ENCODE results near the gene SPAG9.

The SPAG9 gene

DNA sequence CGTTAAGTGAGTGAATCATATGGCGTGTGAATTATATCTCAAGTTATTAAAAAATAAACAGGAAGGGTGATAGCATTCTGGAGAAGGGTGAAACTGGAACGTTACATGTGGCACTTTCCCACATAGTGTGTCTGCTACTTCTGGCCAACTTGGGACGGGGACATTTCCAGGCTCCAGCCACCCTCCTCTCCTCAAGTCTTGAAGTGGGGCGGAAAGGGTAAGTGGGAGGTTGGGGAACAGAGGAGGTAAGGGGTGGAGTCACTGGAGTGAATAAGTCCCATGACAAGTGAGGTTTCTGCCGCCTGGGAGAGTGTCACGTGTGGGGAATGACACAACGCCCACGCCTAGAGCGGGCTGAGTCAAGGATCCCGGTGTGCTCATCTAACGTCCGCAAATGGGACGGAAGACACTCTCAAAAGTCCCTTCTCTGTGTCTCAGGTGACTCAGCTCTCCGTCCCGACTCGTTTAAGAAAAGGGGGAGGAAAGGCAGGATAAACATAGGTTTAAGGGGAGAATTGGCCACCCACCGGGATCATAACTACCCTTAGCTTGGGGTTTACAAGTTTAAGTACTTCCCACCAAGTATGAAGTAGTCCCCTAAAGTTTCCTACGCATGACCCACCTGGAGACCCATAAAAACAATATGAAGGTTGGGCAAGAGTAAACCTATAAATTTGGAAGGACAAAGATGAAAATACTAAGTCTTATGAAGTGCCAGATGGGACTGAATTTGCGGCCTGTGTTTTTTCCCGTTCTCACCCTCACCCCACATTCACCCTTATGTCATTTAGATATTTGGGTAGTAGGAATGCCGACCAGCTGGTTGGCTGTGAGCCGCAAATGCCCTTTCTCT is 1.2 kb upstream of the SPAG9 start (continued):
- TF ChIP-seq, protein P1, sequence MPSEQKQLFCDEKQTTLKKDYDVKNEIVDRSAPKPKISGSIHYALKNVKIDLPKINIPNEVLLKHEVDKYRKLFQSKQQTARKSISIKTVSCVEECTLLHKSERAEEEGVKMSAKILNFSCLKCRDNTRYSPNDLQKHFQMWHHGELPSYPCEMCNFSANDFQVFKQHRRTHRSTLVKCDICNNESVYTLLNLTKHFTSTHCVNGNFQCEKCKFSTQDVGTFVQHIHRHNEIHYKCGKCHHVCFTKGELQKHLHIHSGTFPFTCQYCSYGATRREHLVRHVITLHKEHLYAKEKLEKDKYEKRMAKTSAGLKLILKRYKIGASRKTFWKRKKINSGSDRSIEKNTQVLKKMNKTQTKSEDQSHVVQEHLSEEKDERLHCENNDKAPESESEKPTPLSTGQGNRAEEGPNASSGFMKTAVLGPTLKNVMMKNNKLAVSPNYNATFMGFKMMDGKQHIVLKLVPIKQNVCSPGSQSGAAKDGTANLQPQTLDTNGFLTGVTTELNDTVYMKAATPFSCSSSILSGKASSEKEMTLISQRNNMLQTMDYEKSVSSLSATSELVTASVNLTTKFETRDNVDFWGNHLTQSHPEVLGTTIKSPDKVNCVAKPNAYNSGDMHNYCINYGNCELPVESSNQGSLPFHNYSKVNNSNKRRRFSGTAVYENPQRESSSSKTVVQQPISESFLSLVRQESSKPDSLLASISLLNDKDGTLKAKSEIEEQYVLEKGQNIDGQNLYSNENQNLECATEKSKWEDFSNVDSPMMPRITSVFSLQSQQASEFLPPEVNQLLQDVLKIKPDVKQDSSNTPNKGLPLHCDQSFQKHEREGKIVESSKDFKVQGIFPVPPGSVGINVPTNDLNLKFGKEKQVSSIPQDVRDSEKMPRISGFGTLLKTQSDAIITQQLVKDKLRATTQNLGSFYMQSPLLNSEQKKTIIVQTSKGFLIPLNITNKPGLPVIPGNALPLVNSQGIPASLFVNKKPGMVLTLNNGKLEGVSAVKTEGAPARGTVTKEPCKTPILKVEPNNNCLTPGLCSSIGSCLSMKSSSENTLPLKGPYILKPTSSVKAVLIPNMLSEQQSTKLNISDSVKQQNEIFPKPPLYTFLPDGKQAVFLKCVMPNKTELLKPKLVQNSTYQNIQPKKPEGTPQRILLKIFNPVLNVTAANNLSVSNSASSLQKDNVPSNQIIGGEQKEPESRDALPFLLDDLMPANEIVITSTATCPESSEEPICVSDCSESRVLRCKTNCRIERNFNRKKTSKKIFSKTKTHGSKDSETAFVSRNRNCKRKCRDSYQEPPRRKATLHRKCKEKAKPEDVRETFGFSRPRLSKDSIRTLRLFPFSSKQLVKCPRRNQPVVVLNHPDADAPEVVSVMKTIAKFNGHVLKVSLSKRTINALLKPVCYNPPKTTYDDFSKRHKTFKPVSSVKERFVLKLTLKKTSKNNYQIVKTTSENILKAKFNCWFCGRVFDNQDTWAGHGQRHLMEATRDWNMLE (tag by site-specific recombination; conservative IDR thresholded peaks at IDR 0.05; ENCODE audit: low read depth): 0 out of 2 replicates have a peak, but pooled peaks have one; percentile 39
- TF ChIP-seq ZNF548 (tag by site-specific recombination; IDR thresholded peaks at IDR 0.05) (no peak), BCL11B (tag by site-specific recombination; IDR thresholded peaks at IDR 0.05; ENCODE audit: low read depth) (no peak), WT1 (tag by site-specific recombination; IDR thresholded peaks at IDR 0.05) (peak; percentile 82), ZNF610 (tag by site-specific recombination; IDR thresholded peaks at IDR 0.05; ENCODE audit: borderline replicate concordance) (peak; percentile 67; the same call in 1 of the 2 replicates), ZIC2 (tag by site-specific recombination; IDR thresholded peaks at IDR 0.05) (peak; percentile 51), IKZF3 (tag by site-specific recombination; IDR thresholded peaks at IDR 0.05) (peak; percentile 93), ZNF132 (tag by site-specific recombination; IDR thresholded peaks at IDR 0.05; ENCODE audit: borderline replicate concordance) (no peak), KLF9 (tag by site-specific recombination; IDR thresholded peaks at IDR 0.05; ENCODE audit: low read depth) (peak; percentile 93), ZFHX2 (tag by site-specific recombination; conservative IDR thresholded peaks at IDR 0.05) (peak; percentile 98), ZNF24 (tag by site-specific recombination; IDR thresholded peaks at IDR 0.05) (peak; percentile 96), KLF10 (tag by site-specific recombination; IDR thresholded peaks at IDR 0.05) (peak; percentile 71), ZSCAN23 (tag by site-specific recombination; IDR thresholded peaks at IDR 0.05) (peak; percentile 68; the same call in 1 of the 2 replicates), ZNF623 (tag by site-specific recombination; IDR thresholded peaks at IDR 0.05) (no peak; the same call in 1 of the 2 replicates), ZNF664 (tag by site-specific recombination; IDR thresholded peaks at IDR 0.05) (peak; percentile 90), PRDM1 (tag by site-specific recombination; IDR thresholded peaks at IDR 0.05) (peak; percentile 97), ZNF76 (tag by site-specific recombination; IDR thresholded peaks at IDR 0.05; ENCODE audit: borderline replicate concordance, low read depth) (peak; percentile 61; the same call in 1 of the 2 replicates), ZNF169 (tag by site-specific recombination; IDR thresholded peaks at IDR 0.05) (no peak), ZNF768 (tag by site-specific recombination; IDR thresholded peaks at IDR 0.05) (no peak), ZNF701 (tag by site-specific recombination; IDR thresholded peaks at IDR 0.05) (no peak), SCRT2 (tag by site-specific recombination; IDR thresholded peaks at IDR 0.05) (no peak)
- TF ChIP-seq, protein P2, sequence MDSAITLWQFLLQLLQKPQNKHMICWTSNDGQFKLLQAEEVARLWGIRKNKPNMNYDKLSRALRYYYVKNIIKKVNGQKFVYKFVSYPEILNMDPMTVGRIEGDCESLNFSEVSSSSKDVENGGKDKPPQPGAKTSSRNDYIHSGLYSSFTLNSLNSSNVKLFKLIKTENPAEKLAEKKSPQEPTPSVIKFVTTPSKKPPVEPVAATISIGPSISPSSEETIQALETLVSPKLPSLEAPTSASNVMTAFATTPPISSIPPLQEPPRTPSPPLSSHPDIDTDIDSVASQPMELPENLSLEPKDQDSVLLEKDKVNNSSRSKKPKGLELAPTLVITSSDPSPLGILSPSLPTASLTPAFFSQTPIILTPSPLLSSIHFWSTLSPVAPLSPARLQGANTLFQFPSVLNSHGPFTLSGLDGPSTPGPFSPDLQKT (IDR thresholded peaks at IDR 0.05; ENCODE audit: borderline replicate concordance, low read depth, low read length): no peak
- TF ChIP-seq, protein P3, sequence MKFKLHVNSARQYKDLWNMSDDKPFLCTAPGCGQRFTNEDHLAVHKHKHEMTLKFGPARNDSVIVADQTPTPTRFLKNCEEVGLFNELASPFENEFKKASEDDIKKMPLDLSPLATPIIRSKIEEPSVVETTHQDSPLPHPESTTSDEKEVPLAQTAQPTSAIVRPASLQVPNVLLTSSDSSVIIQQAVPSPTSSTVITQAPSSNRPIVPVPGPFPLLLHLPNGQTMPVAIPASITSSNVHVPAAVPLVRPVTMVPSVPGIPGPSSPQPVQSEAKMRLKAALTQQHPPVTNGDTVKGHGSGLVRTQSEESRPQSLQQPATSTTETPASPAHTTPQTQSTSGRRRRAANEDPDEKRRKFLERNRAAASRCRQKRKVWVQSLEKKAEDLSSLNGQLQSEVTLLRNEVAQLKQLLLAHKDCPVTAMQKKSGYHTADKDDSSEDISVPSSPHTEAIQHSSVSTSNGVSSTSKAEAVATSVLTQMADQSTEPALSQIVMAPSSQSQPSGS (tag by site-specific recombination; IDR thresholded peaks at IDR 0.05; ENCODE audit: low read depth): peak; percentile 73; the same call in 1 of the 2 replicates
- TF ChIP-seq, protein P4, sequence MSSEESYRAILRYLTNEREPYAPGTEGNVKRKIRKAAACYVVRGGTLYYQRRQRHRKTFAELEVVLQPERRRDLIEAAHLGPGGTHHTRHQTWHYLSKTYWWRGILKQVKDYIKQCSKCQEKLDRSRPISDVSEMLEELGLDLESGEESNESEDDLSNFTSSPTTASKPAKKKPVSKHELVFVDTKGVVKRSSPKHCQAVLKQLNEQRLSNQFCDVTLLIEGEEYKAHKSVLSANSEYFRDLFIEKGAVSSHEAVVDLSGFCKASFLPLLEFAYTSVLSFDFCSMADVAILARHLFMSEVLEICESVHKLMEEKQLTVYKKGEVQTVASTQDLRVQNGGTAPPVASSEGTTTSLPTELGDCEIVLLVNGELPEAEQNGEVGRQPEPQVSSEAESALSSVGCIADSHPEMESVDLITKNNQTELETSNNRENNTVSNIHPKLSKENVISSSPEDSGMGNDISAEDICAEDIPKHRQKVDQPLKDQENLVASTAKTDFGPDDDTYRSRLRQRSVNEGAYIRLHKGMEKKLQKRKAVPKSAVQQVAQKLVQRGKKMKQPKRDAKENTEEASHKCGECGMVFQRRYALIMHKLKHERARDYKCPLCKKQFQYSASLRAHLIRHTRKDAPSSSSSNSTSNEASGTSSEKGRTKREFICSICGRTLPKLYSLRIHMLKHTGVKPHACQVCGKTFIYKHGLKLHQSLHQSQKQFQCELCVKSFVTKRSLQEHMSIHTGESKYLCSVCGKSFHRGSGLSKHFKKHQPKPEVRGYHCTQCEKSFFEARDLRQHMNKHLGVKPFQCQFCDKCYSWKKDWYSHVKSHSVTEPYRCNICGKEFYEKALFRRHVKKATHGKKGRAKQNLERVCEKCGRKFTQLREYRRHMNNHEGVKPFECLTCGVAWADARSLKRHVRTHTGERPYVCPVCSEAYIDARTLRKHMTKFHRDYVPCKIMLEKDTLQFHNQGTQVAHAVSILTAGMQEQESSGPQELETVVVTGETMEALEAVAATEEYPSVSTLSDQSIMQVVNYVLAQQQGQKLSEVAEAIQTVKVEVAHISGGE (tag by site-specific recombination; conservative IDR thresholded peaks at IDR 0.05; ENCODE audit: low read depth): peak; percentile 54
- TF ChIP-seq, protein P5, sequence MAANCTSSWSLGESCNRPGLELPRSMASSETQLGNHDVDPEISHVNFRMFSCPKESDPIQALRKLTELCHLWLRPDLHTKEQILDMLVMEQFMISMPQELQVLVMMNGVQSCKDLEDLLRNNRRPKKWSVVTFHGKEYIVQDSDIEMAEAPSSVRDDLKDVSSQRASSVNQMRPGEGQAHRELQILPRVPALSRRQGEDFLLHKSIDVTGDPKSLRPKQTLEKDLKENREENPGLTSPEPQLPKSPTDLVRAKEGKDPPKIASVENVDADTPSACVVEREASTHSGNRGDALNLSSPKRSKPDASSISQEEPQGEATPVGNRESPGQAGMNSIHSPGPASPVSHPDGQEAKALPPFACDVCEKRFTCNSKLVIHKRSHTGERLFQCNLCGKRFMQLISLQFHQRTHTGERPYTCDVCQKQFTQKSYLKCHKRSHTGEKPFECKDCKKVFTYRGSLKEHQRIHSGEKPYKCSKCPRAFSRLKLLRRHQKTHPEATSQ (tag by site-specific recombination; IDR thresholded peaks at IDR 0.05): no peak; the same call in 1 of the 2 replicates
